Cardiac muscle cell (in vitro differentiated cells and primary cell): ENCODE results near the gene XYLT1. TPM values are rescaled to one million over a fixed set of nuclear protein-coding genes. Genes with fewer than 3 reads are reported as not detected.
A peak's percentile ranks its signal among the peaks of the same experiment; 100 is the strongest.

ENCODE experiments used
- DNase-seq, 2 donors: peaks; one replicate each; pipeline versions ENCODE4 v3.0.0 to v3.0.0-alpha.2; 2010 to 2017; ENCODE audit warnings: low read depth in 1 of 2, low spot score in 1 of 2
- H3K27ac ChIP-seq: fragments of 200-600 bp; sonication (generic); 2 replicates; pipeline ENCODE4 v1.5.1; 2016
- H3K27me3 ChIP-seq: fragments of 200-600 bp; sonication (generic); 2 replicates; pipeline ENCODE4 v1.6.0; 2016; ENCODE audit warnings: control low read depth
- H3K36me3 ChIP-seq: fragments of 200-600 bp; sonication (generic); 2 replicates; pipeline ENCODE4 v1.5.1; 2016; ENCODE audit warnings: control low read depth
- H3K4me1 ChIP-seq: fragments of 200-600 bp; sonication (generic); 2 replicates; pipeline ENCODE4 v1.8.1; 2017; ENCODE audit warnings: low read depth, mild to moderate bottlenecking, mixed run types
- H3K4me3 ChIP-seq: fragments of 200-600 bp; sonication (generic); 2 replicates; pipeline ENCODE4 v1.5.1; 2016; ENCODE audit warnings: mild to moderate bottlenecking
- H3K9me3 ChIP-seq: fragments of 200-600 bp; sonication (generic); 2 replicates; pipeline ENCODE4 v1.5.1; 2017; ENCODE audit warnings: low read depth, mild to moderate bottlenecking, control low read depth
- polyA plus RNA-seq: library from polyadenylated mRNA; unstranded; fragments of >200 nt; fragmentation: Nextera tagmentation; extraction: Ambion mirVana; gene quantifications from 2 replicates; pipeline ENCODE4 v1.2.1, GENCODE V29; 2016
- total RNA-seq: library from RNA; depleted of rRNA; stranded (reverse); fragments of >200 nt; gene quantifications from 2 replicates; pipeline ENCODE4 v1.2.3, GENCODE V29; 2016
- TF ChIP-seq, protein P1 (sequence below): IDR thresholded peaks from 2 replicates; pipeline ENCODE4 v1.5.1; 2012; ENCODE audit warnings: low read depth, mild to moderate bottlenecking, low read length

Gene XYLT1
- total and polyA plus RNA-seq, 2 experiments from 2014 or later = 3.1 to 7.2 TPM

DNA sequence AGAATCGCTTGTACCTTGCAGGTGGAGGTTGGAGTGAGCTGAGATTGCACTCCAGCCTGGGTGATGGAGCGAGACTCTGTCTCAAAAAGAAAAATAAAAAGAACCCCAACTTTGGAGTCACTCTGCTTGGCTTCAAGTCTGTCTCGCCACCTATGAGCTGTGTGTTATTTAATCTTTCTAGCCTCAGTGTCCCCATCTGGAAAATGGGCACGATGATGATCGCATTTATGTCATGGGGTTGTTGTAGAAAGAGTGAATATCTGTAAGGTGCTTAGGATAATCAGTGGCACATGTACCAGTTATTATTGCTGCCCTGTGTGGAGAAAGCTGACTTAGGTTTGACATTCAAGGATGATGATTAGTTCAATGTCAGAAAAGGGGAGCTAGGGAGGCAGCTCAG is 319.4 kb downstream of the XYLT1 start:
- Histone ChIP-seq H3K9me3 (no peaks in the 10 kb centered on the region), H3K27ac (no peak overlapping the region), H3K4me3 (no peak overlapping the region), H3K4me1 (no peaks in the 10 kb centered on the region), H3K27me3 (no peaks in the 10 kb centered on the region), H3K36me3 (no peaks in the 10 kb centered on the region)
- no peak for DNase-seq
- TF ChIP-seq, protein P1, sequence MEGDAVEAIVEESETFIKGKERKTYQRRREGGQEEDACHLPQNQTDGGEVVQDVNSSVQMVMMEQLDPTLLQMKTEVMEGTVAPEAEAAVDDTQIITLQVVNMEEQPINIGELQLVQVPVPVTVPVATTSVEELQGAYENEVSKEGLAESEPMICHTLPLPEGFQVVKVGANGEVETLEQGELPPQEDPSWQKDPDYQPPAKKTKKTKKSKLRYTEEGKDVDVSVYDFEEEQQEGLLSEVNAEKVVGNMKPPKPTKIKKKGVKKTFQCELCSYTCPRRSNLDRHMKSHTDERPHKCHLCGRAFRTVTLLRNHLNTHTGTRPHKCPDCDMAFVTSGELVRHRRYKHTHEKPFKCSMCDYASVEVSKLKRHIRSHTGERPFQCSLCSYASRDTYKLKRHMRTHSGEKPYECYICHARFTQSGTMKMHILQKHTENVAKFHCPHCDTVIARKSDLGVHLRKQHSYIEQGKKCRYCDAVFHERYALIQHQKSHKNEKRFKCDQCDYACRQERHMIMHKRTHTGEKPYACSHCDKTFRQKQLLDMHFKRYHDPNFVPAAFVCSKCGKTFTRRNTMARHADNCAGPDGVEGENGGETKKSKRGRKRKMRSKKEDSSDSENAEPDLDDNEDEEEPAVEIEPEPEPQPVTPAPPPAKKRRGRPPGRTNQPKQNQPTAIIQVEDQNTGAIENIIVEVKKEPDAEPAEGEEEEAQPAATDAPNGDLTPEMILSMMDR = no peak

DNA sequence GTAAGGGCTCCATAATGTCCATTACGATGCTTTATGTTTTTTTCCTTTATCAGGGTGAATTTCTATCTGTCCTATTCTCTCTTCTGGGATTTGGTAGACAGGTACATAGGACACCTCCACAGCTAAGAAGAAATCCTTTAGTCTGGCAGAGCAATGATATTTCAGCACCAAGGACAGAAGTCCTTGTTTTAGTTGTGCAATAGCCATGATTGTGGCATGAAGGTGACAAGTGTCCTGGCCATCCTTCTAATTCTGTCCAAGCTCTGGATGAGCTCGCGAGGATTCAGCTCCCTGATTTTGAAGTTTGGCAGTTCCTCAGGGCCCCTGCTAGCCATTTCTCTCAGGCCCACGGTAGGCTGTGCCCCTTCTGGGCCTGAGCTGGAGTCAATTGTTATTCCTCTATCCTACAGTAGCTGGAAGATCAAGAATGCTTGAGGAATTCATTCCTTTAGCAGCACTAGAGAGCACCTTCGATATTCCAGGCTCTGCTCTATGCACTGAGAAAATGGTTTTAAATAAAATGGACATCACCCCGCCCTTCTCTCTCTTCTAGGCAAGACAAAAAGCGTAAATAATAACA is 320.8 kb downstream of the XYLT1 start:
- TF ChIP-seq, protein P1 = no peak
- no peak overlapping the region for H3K4me3 ChIP-seq
- DNase-seq = peak in 1 of 2 donors; percentile 64

DNA sequence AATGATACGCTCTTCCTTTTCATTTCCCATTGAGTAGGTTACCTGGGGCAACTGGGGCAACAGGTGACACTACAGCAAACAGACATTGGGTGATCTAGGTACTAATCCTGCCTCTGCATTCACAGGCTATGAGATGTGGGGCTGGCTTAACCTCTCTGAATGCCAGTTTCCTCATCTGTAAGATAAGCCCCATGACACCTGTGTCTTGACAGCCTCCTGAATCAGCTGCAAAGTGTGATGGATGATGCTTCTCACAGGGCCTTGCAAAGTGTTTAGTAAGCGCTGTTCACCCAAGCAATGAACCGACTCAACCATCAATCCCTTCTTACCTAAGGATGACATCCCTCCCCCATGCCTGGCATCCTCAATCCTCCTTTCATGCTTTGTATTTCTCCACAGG is 322.8 kb downstream of the XYLT1 start:
- DNase-seq = no peak

More for the DNA sequence above, 320.8 kb downstream of the XYLT1 start:
- Histone ChIP-seq H3K27ac (no peak overlapping the region), H3K9me3 (no peaks in the 10 kb centered on the region), H3K4me1 (no peaks in the 10 kb centered on the region), H3K27me3 (no peaks in the 10 kb centered on the region), H3K36me3 (no peaks in the 10 kb centered on the region)

DNA sequence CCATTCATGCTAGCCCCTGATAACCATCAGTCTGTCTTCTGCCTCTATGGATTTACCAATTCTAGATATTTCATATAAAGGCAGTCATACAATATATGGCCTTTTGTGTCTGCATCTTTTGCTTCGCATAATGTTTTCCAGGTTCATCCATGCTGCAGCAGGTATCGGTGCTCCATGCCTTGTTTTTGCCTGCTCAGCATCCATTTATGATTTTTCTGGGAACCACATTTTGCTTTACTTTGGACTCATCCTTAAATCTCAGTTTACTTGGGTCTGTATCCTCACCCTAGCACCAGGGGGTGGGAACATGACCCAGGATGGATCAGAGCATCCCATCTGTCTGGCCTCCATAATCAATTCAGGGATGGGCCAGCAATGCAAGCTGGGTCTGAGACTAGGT is 325.7 kb downstream of the XYLT1 start:
- H3K9me3 ChIP-seq = no peaks in the 10 kb centered on the region
- no peaks in the 10 kb centered on the region for H3K27me3 ChIP-seq
- TF ChIP-seq, protein P1 = no peak

More for the DNA sequence above, 322.8 kb downstream of the XYLT1 start:
- no peak overlapping the region for H3K4me3 ChIP-seq
- no peak overlapping the region for H3K27ac ChIP-seq
- H3K4me1 ChIP-seq = no peaks in the 10 kb centered on the region
- H3K36me3 ChIP-seq = no peaks in the 10 kb centered on the region
- TF ChIP-seq, protein P1 = no peak
- no peaks in the 10 kb centered on the region for H3K9me3 ChIP-seq
- no peaks in the 10 kb centered on the region for H3K27me3 ChIP-seq

DNA sequence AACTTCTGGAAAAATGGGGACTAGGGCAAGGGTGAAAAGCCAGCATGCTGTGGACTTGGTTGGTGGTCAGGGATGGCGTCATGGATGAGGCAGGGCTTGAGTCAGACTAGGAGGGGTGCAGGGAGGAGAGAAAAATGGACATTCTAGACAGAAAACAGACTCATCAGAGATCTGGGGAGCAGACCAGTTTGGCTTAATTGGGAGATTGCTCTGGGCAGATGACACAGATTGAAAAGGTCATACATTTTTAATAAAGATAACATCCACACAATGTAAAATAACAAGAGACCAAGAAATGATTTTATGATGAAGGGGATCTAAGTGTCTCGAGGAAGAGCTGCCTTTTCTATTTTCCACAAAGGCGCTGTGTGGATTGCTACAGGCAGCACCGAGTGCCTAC is 326.3 kb downstream of the XYLT1 start:
- H3K36me3 ChIP-seq = no peaks in the 10 kb centered on the region
- H3K9me3 ChIP-seq = no peaks in the 10 kb centered on the region
- no peak overlapping the region for H3K27ac ChIP-seq
- TF ChIP-seq, protein P1 = no peak
- no peak overlapping the region for H3K4me3 ChIP-seq
- H3K4me1 ChIP-seq = no peaks in the 10 kb centered on the region
- DNase-seq = no peak
- no peaks in the 10 kb centered on the region for H3K27me3 ChIP-seq

More for the DNA sequence above, 325.7 kb downstream of the XYLT1 start:
- Histone ChIP-seq H3K27ac (no peak overlapping the region), H3K36me3 (no peaks in the 10 kb centered on the region), H3K4me1 (no peaks in the 10 kb centered on the region), H3K4me3 (no peak overlapping the region)
- DNase-seq = no peak
